GM12875 (cell line): ENCODE measurements around the gene TNPO1.

Experiments
- H3K4me3 ChIP-seq: one replicate; pipeline ENCODE4 v1.5.1; 2011; ENCODE audit warnings: low read depth, low read length, control low read depth
- CTCF ChIP-seq: IDR thresholded peaks from 2 replicates; pipeline ENCODE4 v1.5.1; 2011; ENCODE audit warnings: low read depth, mild to moderate bottlenecking, control low read depth, inconsistent platforms, low read length, moderate library complexity, borderline replicate concordance; ENCODE audit not compliant: insufficient read depth

The TNPO1 gene

GRCh38 chr5:72943307-72943706 lies 126.8 kb downstream of the TNPO1 start:
- TF ChIP-seq CTCF = no peak
- no peak overlapping the region for H3K4me3 ChIP-seq

GRCh38 chr5:72947498-72947897 lies 131.0 kb downstream of the TNPO1 start:
- no peak for TF ChIP-seq CTCF

GRCh38 chr5:72949481-72949880 lies 133.0 kb downstream of the TNPO1 start:
- no peak for TF ChIP-seq CTCF
- H3K4me3 ChIP-seq = no peak overlapping the region

More at GRCh38 chr5:72947498-72947897, 131.0 kb downstream of the TNPO1 start:
- no peak overlapping the region for H3K4me3 ChIP-seq

GRCh38 chr5:72951671-72952468 lies 135.4 kb downstream of the TNPO1 start:
- no peak for TF ChIP-seq CTCF
- H3K4me3 ChIP-seq = no peak overlapping the region

- TF ChIP-seq CTCF = no peak
- no peak overlapping the region for H3K4me3 ChIP-seq
Observed at GRCh38 chr5:72954389-72954788, 137.9 kb downstream of the TNPO1 start.

- no peak for TF ChIP-seq CTCF
Observed at GRCh38 chr5:72955143-72955767, 138.8 kb downstream of the TNPO1 start.

More at GRCh38 chr5:72955143-72955767, 138.8 kb downstream of the TNPO1 start:
- peak overlapping the region; percentile 59 for H3K4me3 ChIP-seq
